OCI-LY7 (cell line): ENCODE measurements around the gene GPR146. TPM values are rescaled to one million over a fixed set of nuclear protein-coding genes. Genes with fewer than 3 reads are reported as not detected.

Experiments used
- BruUV-seq: library from RNA; stranded (reverse); fragments of 400-500 nt; replicated peaks from 2 replicates; lab custom pipeline; 2021; lab: Mats Ljungman, UMichigan
- CTCF ChIA-PET: fragments of 300-600 bp; sonication (Branson Sonifier 250); formaldehyde crosslinking; loops from one replicate; lab custom pipeline; 2022; ENCODE audit warnings: antibody characterized with exemption; ENCODE audit not compliant: unreplicated experiment; lab: Charles Lee
- POLR2A ChIA-PET: fragments of 300-600 bp; sonication (Branson Sonifier 250); formaldehyde crosslinking; loops from one replicate; lab custom pipeline; 2022; ENCODE audit warnings: antibody characterized with exemption; lab: Charles Lee
- DNase-seq: peaks from one replicate; pipeline ENCODE4 v3.0.0-alpha.2; 2015; ENCODE audit warnings: low spot score
- H2AFZ ChIP-seq: fragments of 200-600 bp; sonication (generic), shearing (Covaris generic); 2 replicates; pipeline ENCODE4 v1.6.1; 2014; ENCODE audit warnings: mild to moderate bottlenecking, antibody characterized with exemption, low read length, moderate library complexity
- H3K27ac ChIP-seq: fragments of 200-600 bp; sonication (generic); 2 replicates; pipeline ENCODE4 v1.5.1; 2014; ENCODE audit warnings: mixed run types, low read depth, mild to moderate bottlenecking, moderate library complexity, low read length, inconsistent platforms; ENCODE audit not compliant: poor library complexity, severe bottlenecking
- H3K36me3 ChIP-seq: fragments of 200-600 bp; sonication (generic); 2 replicates; pipeline ENCODE4 v1.6.1; 2014; ENCODE audit warnings: mild to moderate bottlenecking, antibody characterized with exemption, low read length, moderate library complexity, mixed read lengths; ENCODE audit not compliant: insufficient read depth
- H3K4me1 ChIP-seq: fragments of 200-600 bp; sonication (generic); 2 replicates; pipeline ENCODE4 v1.5.1; 2014; ENCODE audit warnings: mild to moderate bottlenecking, low read length; ENCODE audit not compliant: insufficient read depth, poor library complexity, severe bottlenecking
- H3K4me2 ChIP-seq: fragments of 200-600 bp; sonication (generic); 2 replicates; pipeline ENCODE4 v1.6.1; 2014; ENCODE audit warnings: mild to moderate bottlenecking, low read length
- H3K4me3 ChIP-seq: fragments of 200-600 bp; sonication (generic); 2 replicates; pipeline ENCODE4 v1.5.1; 2014; ENCODE audit warnings: mild to moderate bottlenecking, low read depth, low read length; ENCODE audit not compliant: poor library complexity, severe bottlenecking
- H3K79me2 ChIP-seq: fragments of 200-600 bp; sonication (generic); 2 replicates; pipeline ENCODE4 v1.6.1; 2016; ENCODE audit warnings: low read depth, mild to moderate bottlenecking, low read length, moderate library complexity, mixed read lengths; ENCODE audit not compliant: insufficient read depth
- H3K9me2 ChIP-seq: fragments of 200-600 bp; sonication (generic); 2 replicates; pipeline ENCODE4 v1.6.1; 2016; ENCODE audit warnings: mild to moderate bottlenecking, low read length, mixed read lengths; ENCODE audit not compliant: insufficient read depth
- H3K9me3 ChIP-seq: fragments of 200-600 bp; sonication (generic); 2 replicates; pipeline ENCODE4 v1.6.1; 2014; ENCODE audit warnings: mild to moderate bottlenecking, mixed run types, low read length, mixed read lengths
- H4K20me1 ChIP-seq: fragments of 200-600 bp; sonication (generic); 2 replicates; pipeline ENCODE4 v1.6.1; 2014; ENCODE audit warnings: mild to moderate bottlenecking, antibody characterized with exemption, low read length, moderate library complexity, mixed read lengths; ENCODE audit not compliant: insufficient read depth
- CTCF ChIP-seq: fragments of 200-600 bp; sonication (generic); conservative IDR thresholded peaks from 2 replicates; pipeline ENCODE4 v1.5.1; 2014; ENCODE audit warnings: mild to moderate bottlenecking, antibody characterized with exemption, low read length, moderate library complexity, mixed read lengths
- EZH2phosphoT487 ChIP-seq: fragments of 200-600 bp; sonication (generic); IDR thresholded peaks from 2 replicates; pipeline ENCODE4 v1.6.1; 2018; ENCODE audit warnings: low read depth, borderline replicate concordance, mild to moderate bottlenecking, mixed run types, antibody characterized with exemption, low read length, moderate library complexity, mixed read lengths
- intact Hi-C: fragments of 100-400 bp; cut with micrococcal nuclease; formaldehyde crosslinking; loops from one replicate; pipeline ENCODE4 v1.10.0; 2022; ENCODE audit not compliant: unreplicated experiment
- total RNA-seq, 2 experiments: library from RNA; depleted of rRNA in 1 of 2; stranded (reverse); fragments of >200 nt in 1 of 2; shearing (Covaris generic) in 1 of 2; gene quantifications; 2 replicates each; pipeline ENCODE4 v1.2.3, GENCODE V29; 2014 to 2022

Gene GPR146
- total RNA-seq, 2 experiments from 2014 or later = 0.95 to 3.3 TPM

DNA sequence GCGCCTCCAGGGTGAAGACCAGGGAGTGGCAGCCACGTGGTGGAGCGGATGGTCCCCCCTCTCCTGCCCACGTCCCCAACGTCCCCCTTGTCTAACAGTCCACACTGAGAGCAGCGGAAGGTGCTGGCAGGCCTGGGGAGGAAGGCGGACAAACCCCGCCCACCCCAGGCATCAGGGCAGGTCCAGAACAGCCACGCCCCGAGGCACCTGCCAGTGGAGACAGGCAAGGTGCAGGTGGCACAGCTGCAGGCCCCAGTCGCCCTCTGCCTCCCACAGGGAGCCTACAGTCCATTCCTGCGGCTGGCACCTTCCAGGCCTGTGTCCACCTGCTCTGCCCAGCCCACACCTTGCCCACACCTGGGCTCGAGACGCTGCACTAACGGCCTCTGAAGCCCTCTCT, 36.4 kb upstream of the GPR146 start:
- Histone ChIP-seq H3K27ac (no peak overlapping the region), H3K4me1 (peaks cover 12% of the 10 kb centered on the region), H3K79me2 (no peaks in the 10 kb centered on the region), H3K9me3 (no peaks in the 10 kb centered on the region), H3K4me2 (no peak overlapping the region), H3K4me3 (no peak overlapping the region), H4K20me1 (no peaks in the 10 kb centered on the region), H3K36me3 (peaks cover 39% of the 10 kb centered on the region), H3K9me2 (no peaks in the 10 kb centered on the region), H2AFZ (no peak overlapping the region)
- TF ChIP-seq EZH2phosphoT487 (no peak), CTCF (no peak)
- no peak for DNase-seq
- ChIA-PET POLR2A (no interaction called here), CTCF (no interaction called here)
- intact Hi-C loops = no loop called here
- no TSS peak for BruUV-seq

DNA sequence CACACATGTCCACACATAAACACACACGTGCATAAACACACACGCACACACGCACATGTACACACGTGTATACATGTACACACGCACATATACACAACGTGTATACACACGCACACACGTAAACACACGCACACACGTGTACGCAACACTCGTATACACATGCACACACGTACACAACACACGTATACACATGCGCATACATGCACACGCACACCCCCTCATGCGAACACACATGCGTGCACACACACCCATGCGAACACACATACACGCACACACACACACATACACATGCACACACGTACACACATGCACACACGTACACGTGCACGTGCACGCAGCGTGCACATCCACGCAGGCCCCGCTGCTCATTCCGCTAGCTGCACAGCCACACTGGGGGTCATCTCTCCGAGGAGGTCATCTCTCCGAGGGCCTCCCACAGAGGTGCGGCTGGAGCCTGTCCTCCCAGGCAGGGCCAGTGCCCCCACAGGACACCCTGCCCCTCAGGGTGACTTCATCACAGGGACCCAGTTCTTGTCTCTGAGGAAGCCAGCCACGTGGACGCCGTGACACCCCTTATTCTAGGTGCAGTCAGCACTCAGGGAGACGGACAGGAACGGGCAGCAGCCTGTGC, 35.5 kb upstream of the GPR146 start:
- peaks cover 39% of the 10 kb centered on the region for H3K36me3 ChIP-seq
- POLR2A ChIA-PET = no interaction called here
- no peaks in the 10 kb centered on the region for H3K9me3 ChIP-seq
- peaks cover 10% of the 10 kb centered on the region for H3K4me1 ChIP-seq
- CTCF ChIA-PET = no interaction called here
- intact Hi-C loops = no loop called here
- H3K4me2 ChIP-seq = no peak overlapping the region
- H3K4me3 ChIP-seq = no peak overlapping the region
- no peaks in the 10 kb centered on the region for H4K20me1 ChIP-seq
- BruUV-seq = no TSS peak
- no peaks in the 10 kb centered on the region for H3K9me2 ChIP-seq
- no peak overlapping the region for H3K27ac ChIP-seq
- no peaks in the 10 kb centered on the region for H3K79me2 ChIP-seq
- H2AFZ ChIP-seq = no peak overlapping the region
- no peak for DNase-seq
- TF ChIP-seq EZH2phosphoT487 (no peak), CTCF (no peak)

GRCh38 chr7:1009747-1010146, 34.6 kb upstream of the GPR146 start:
- H3K36me3 ChIP-seq = peaks cover 39% of the 10 kb centered on the region
- H3K4me3 ChIP-seq = no peak overlapping the region
- CTCF ChIA-PET = no interaction called here
- POLR2A ChIA-PET = no interaction called here
- DNase-seq = no peak
- H3K9me2 ChIP-seq = no peaks in the 10 kb centered on the region
- H3K4me1 ChIP-seq = peaks cover 1% of the 10 kb centered on the region
- BruUV-seq = no TSS peak
- H3K27ac ChIP-seq = no peak overlapping the region
- no peaks in the 10 kb centered on the region for H3K9me3 ChIP-seq
- no peak for TF ChIP-seq CTCF
- no peak for TF ChIP-seq EZH2phosphoT487
- intact Hi-C loops = no loop called here
- no peaks in the 10 kb centered on the region for H3K79me2 ChIP-seq
- H2AFZ ChIP-seq = no peak overlapping the region
- H3K4me2 ChIP-seq = no peak overlapping the region
- no peaks in the 10 kb centered on the region for H4K20me1 ChIP-seq
